ENCODE measurements around the gene RAB33B. TPM values are rescaled to one million over a fixed set of nuclear protein-coding genes. Genes with fewer than 3 reads are reported as not detected.

The RAB33B gene
- polyA plus RNA-seq, 3 donors: 5.8 to 8.1 (median 6.0) TPM

DNA sequence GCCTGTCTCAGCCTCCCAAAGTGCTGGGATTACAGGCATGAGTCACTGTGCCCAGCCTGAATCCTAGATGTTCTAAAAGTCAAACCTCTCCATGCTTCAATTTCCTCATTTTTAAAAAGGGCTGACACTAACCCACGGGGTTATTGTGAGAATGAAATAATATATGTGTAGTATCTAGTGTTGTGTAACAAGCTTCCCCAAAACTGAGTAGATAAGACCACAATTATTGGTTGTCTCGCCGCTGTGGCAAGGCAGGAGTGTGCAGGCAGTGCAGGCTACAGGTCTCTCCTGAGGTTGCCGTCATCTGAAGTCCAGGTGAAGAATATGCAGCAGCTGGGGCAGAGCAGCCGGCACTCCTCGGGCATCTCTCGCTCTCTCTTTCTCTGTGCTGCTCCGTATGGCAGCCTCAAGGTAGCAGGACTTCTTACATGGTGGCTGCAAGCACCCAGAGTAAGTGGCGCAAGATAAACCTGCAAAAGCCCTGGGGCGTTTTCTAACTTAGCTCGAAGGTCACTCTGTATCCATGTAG is 30.9 kb downstream of the RAB33B start:
- Histone ChIP-seq H4K20me1 (ENCODE audit: insufficient read depth, low read length) (no peaks in the 10 kb centered on the region), H3K27ac (ENCODE audit: low read depth in 1 of 2, low read length in 2 of 2) (no peak overlapping the region), H3K4me2 (replicated peaks; ENCODE audit: extremely low read depth, low read length, poor library complexity, severe bottlenecking) (no peak overlapping the region), H3K79me2 (ENCODE audit: insufficient read depth, low read length) (no peaks in the 10 kb centered on the region), H3K9me3 (replicated peaks in 1 of 2; ENCODE audit: control insufficient read depth in 1 of 2, insufficient read depth in 1 of 2, low read length in 2 of 2) (no peaks in the 10 kb centered on the region), H3K4me1 (ENCODE audit: control insufficient read depth in 1 of 2, insufficient read depth in 2 of 2, low read length in 2 of 2) (peaks cover 9 to 11% of the 10 kb centered on the region in 2 donors), H3K36me3 (replicated peaks in 1 of 2; ENCODE audit: control insufficient read depth in 1 of 2, insufficient read depth in 2 of 2, low read length in 2 of 2) (no peaks in the 10 kb centered on the region), H3K9ac (ENCODE audit: insufficient read depth, low read length, poor library complexity, severe bottlenecking) (no peak overlapping the region), H3K4me3 (replicated peaks in 1 of 3; ENCODE audit: low read depth in 2 of 3, low read length in 3 of 3) (no peak overlapping the region), H2AFZ (ENCODE audit: insufficient read depth, low read depth, low read length, poor library complexity, severe bottlenecking) (no peak overlapping the region), H3K27me3 (ENCODE audit: control insufficient read depth in 2 of 2, insufficient read depth in 2 of 2, low read length in 2 of 2) (no peaks in the 10 kb centered on the region)
- peak; percentile 27 to 51 (median 32) for DNase-seq
- WGBS (ENCODE audit: insufficient coverage): 65% methylated on average over 10 of the region's 11 CpGs
- H3K27me3 Mint-ChIP-seq (ENCODE audit: low read depth in 3 of 3): peaks cover 0 to 3% (median 0%) of the 10 kb centered on the region in 3 donors
- TF ChIP-seq CTCF (IDR thresholded peaks at IDR 0.05): no peak
- H3K36me3 Mint-ChIP-seq: peaks cover 3 to 7% of the 10 kb centered on the region in 2 donors
- intact Hi-C loops (cut with micrococcal nuclease): no loop called here
- peaks cover 0 to under 1% (median 0%) of the 10 kb centered on the region in 7 donors for H3K9me3 Mint-ChIP-seq
- H3K27ac Mint-ChIP-seq: peak overlapping the region in 2 of 7 donors; percentile 42 to 59
- peak overlapping the region in 1 of 2 donors; percentile 39 for H3K4me3 Mint-ChIP-seq
- H3K4me1 Mint-ChIP-seq: peaks cover 13% of the 10 kb centered on the region

DNA sequence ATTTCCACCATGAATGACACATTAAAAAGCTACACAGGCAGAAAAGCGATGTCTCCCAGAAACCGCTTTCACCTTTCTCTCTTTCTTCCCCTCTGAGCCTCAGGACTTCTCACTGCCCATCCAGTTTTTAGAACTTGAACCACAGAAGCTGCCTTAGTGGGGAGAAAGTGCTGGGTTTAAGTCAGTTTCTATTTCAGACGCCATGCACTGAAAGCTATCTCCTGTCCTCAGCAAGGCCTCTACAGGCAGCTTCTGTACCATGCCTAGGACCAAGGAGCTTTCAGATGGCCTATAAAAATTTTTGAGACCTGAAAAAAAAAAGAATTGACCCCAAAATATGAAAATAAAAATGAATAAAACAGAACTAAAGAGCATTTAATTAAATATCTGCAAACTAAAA is 34.5 kb downstream of the RAB33B start:
- no peak for DNase-seq
- Histone ChIP-seq H3K36me3 (replicated peaks in 1 of 2; ENCODE audit: control insufficient read depth in 1 of 2, insufficient read depth in 2 of 2, low read length in 2 of 2) (no peaks in the 10 kb centered on the region), H3K9me3 (replicated peaks in 1 of 2; ENCODE audit: control insufficient read depth in 1 of 2, insufficient read depth in 1 of 2, low read length in 2 of 2) (no peaks in the 10 kb centered on the region), H3K4me1 (ENCODE audit: control insufficient read depth in 1 of 2, insufficient read depth in 2 of 2, low read length in 2 of 2) (peaks cover 9 to 11% of the 10 kb centered on the region in 2 donors), H3K4me2 (replicated peaks; ENCODE audit: extremely low read depth, low read length, poor library complexity, severe bottlenecking) (no peak overlapping the region), H3K27me3 (ENCODE audit: control insufficient read depth in 2 of 2, insufficient read depth in 2 of 2, low read length in 2 of 2) (no peaks in the 10 kb centered on the region), H3K79me2 (ENCODE audit: insufficient read depth, low read length) (no peaks in the 10 kb centered on the region), H4K20me1 (ENCODE audit: insufficient read depth, low read length) (no peaks in the 10 kb centered on the region), H3K27ac (ENCODE audit: low read depth in 1 of 2, low read length in 2 of 2) (no peak overlapping the region), H3K4me3 (replicated peaks in 1 of 3; ENCODE audit: low read depth in 2 of 3, low read length in 3 of 3) (no peak overlapping the region), H3K9ac (ENCODE audit: insufficient read depth, low read length, poor library complexity, severe bottlenecking) (no peak overlapping the region), H2AFZ (ENCODE audit: insufficient read depth, low read depth, low read length, poor library complexity, severe bottlenecking) (no peak overlapping the region)
- no peak overlapping the region for H3K27ac Mint-ChIP-seq
- H3K27me3 Mint-ChIP-seq (ENCODE audit: low read depth in 3 of 3): peaks cover 0 to 1% (median 0%) of the 10 kb centered on the region in 3 donors
- peaks cover 12% of the 10 kb centered on the region for H3K4me1 Mint-ChIP-seq
- intact Hi-C loops (cut with micrococcal nuclease): no loop called here
- TF ChIP-seq CTCF (IDR thresholded peaks at IDR 0.05): no peak
- H3K36me3 Mint-ChIP-seq: no peaks in the 10 kb centered on the region
- no CpG with 5 or more reads among the region's 3 CpGs for WGBS (ENCODE audit: insufficient coverage)
- H3K4me3 Mint-ChIP-seq: no peak overlapping the region
- H3K9me3 Mint-ChIP-seq: peaks cover 0 to 2% (median 0%) of the 10 kb centered on the region in 7 donors

Data from CD14-positive monocyte (primary cell).